Thyroid gland (tissue), 4 donors: ENCODE results near the gene EVC. TPM values are rescaled to one million over a fixed set of nuclear protein-coding genes. Genes with fewer than 3 reads are reported as not detected.

ENCODE experiments used
- DNase-seq, 2 donors: peaks; one replicate each; pipeline ENCODE4 v3.0.0-alpha.2; 2019
- H3K27ac ChIP-seq, 3 donors: fragments of 200-600 bp; sonication (generic); 1 replicate in 2 of 3; 2 replicates in 1 of 3; pipeline ENCODE4 v1.5.1; 2016 to 2019; ENCODE audit warnings: mild to moderate bottlenecking in 1 of 3, moderate library complexity in 1 of 3
- H3K27me3 ChIP-seq: fragments of 200-600 bp; sonication (generic); one replicate; pipeline ENCODE4 v1.5.1; 2019
- H3K36me3 ChIP-seq, 2 donors: fragments of 200-600 bp; sonication (generic); one replicate each; pipeline ENCODE4 v1.5.1; 2016 to 2019
- H3K4me1 ChIP-seq, 2 donors: fragments of 200-600 bp; sonication (generic); one replicate each; pipeline ENCODE4 v1.5.1; 2017 to 2019
- H3K4me3 ChIP-seq, 3 donors: fragments of 200-600 bp; sonication (generic); replicated peaks in 1 of 3; 1 replicate in 2 of 3; 2 replicates in 1 of 3; pipeline ENCODE4 v1.5.1; 2016; ENCODE audit warnings: mild to moderate bottlenecking in 1 of 3
- H3K9me3 ChIP-seq: fragments of 200-600 bp; sonication (generic); one replicate; pipeline ENCODE4 v1.5.1; 2017
- CTCF ChIP-seq, 6 experiments: fragments of 200-600 bp in 3 of 6; fragments of 450-650 bp in 3 of 6; sonication (generic) in 3 of 6; IDR thresholded peaks; one replicate each; pipeline ENCODE4 v1.5.1; 2016 to 2019; ENCODE audit warnings: antibody characterized with exemption in 6 of 6, mild to moderate bottlenecking in 2 of 6, inconsistent platforms in 1 of 6, moderate library complexity in 1 of 6
- POLR2A ChIP-seq, 2 donors: fragments of 450-650 bp; IDR thresholded peaks; one replicate each; pipeline ENCODE4 v1.6.1; 2017; ENCODE audit warnings: antibody characterized with exemption in 2 of 2, mild to moderate bottlenecking in 2 of 2, moderate library complexity in 1 of 2
- WGBS, 2 donors: methylation state at CpG; one replicate each; pipeline ENCODE4 v1.1.5; 2017; 5-methylcytosine and 5-hydroxymethylcytosine counted together
- intact Hi-C: fragments of 100-400 bp; cut with DNase I; formaldehyde crosslinking; loops from one replicate; pipeline ENCODE4 v1.15.1; 2023
- total RNA-seq, 4 donors: library from RNA; depleted of rRNA; stranded (reverse); fragments of >200 nt; gene quantifications; one replicate each; pipeline ENCODE4 v1.2.3, GENCODE V29; 2016

Gene EVC
- total RNA-seq, 4 donors from 2014 or later: 21.4 to 43.6 (median 38.6) TPM

GRCh38 chr4:5842456-5842855 is 131.5 kb downstream of the EVC start:
- TF ChIP-seq POLR2A (IDR thresholded peaks at IDR 0.05) (no peak), CTCF (IDR thresholded peaks at IDR 0.05) (no peak)
- DNase-seq: no peak
- Histone ChIP-seq H3K9me3 (no peaks in the 10 kb centered on the region), H3K27me3 (no peaks in the 10 kb centered on the region), H3K27ac (no peak overlapping the region), H3K4me3 (no peak overlapping the region), H3K36me3 (no peaks in the 10 kb centered on the region), H3K4me1 (peaks cover 0 to 3% of the 10 kb centered on the region in 2 donors)
- 82 to 93% methylated on average over 4 of the region's 4 CpGs for WGBS, 2 donors
- intact Hi-C loops: no loop called here

GRCh38 chr4:5843573-5844530 is 132.9 kb downstream of the EVC start:
- no peak for TF ChIP-seq CTCF (IDR thresholded peaks at IDR 0.05)
- no peak for TF ChIP-seq POLR2A (IDR thresholded peaks at IDR 0.05)
- H3K4me1 ChIP-seq: peaks cover 0 to 3% of the 10 kb centered on the region in 2 donors
- intact Hi-C loops: no loop called here
- H3K9me3 ChIP-seq: no peaks in the 10 kb centered on the region
- WGBS, 2 donors: 61 to 71% methylated on average over 18 of the region's 18 CpGs
- no peak for DNase-seq
- no peak overlapping the region for H3K27ac ChIP-seq
- H3K36me3 ChIP-seq: no peaks in the 10 kb centered on the region
- no peak overlapping the region for H3K4me3 ChIP-seq
- H3K27me3 ChIP-seq: no peaks in the 10 kb centered on the region

- intact Hi-C loops: no loop called here
- TF ChIP-seq POLR2A (IDR thresholded peaks at IDR 0.05): no peak
- no peak for TF ChIP-seq CTCF (IDR thresholded peaks at IDR 0.05)
- Histone ChIP-seq H3K27me3 (no peaks in the 10 kb centered on the region), H3K27ac (no peak overlapping the region), H3K36me3 (no peaks in the 10 kb centered on the region), H3K4me1 (peaks cover 0 to 2% of the 10 kb centered on the region in 2 donors), H3K9me3 (no peaks in the 10 kb centered on the region), H3K4me3 (no peak overlapping the region)
- DNase-seq: no peak
- WGBS, 2 donors: 59 to 61% methylated on average over 10 to 13 of the region's 13 CpGs
Measured at GRCh38 chr4:5845035-5845905, 134.3 kb downstream of the EVC start.

- 76 to 81% methylated on average over 4 of the region's 4 CpGs for WGBS, 2 donors
- Histone ChIP-seq H3K4me1 (no peaks in the 10 kb centered on the region), H3K4me3 (no peak overlapping the region), H3K36me3 (no peaks in the 10 kb centered on the region), H3K27ac (no peak overlapping the region), H3K27me3 (no peaks in the 10 kb centered on the region), H3K9me3 (no peaks in the 10 kb centered on the region)
- no peak for DNase-seq
- TF ChIP-seq POLR2A (IDR thresholded peaks at IDR 0.05): no peak
- no peak for TF ChIP-seq CTCF (IDR thresholded peaks at IDR 0.05)
- intact Hi-C loops: no loop called here
Measured at GRCh38 chr4:5851637-5852301, 140.8 kb downstream of the EVC start.
